H1 (cell line): Measurements from ENCODE around the gene SLC41A1. TPM values are rescaled to one million over a fixed set of nuclear protein-coding genes. Genes with fewer than 3 reads are reported as not detected.

Experiments used
- CTCF ChIA-PET: fragments of 300-600 bp; sonication (Branson Sonifier 250); formaldehyde crosslinking; loops from one replicate; lab custom pipeline; 2021; ENCODE audit not compliant: partially characterized antibody; lab: Charles Lee
- POLR2A ChIA-PET: fragments of 300-600 bp; sonication (Branson Sonifier 250); formaldehyde crosslinking; loops from one replicate; lab custom pipeline; 2021; ENCODE audit warnings: inconsistent platforms; ENCODE audit not compliant: partially characterized antibody; lab: Charles Lee
- DNase-seq, 2 experiments: peaks; one replicate each; pipeline versions ENCODE4 v3.0.0 to v3.0.0-alpha.2; 2010 to 2022; ENCODE audit warnings: low spot score in 2 of 2, low read depth in 1 of 2, mixed read lengths in 1 of 2
- FAIRE-seq: peaks from 2 replicates; lab custom pipeline; 2011; peaks lifted over from hg19 to GRCh38; lab: Jason Lieb, UNC
- H2AFZ ChIP-seq: 2 replicates; pipeline ENCODE4 v1.8.1; 2012; ENCODE audit warnings: low read length, inconsistent platforms
- H2AK5ac ChIP-seq: 2 replicates; pipeline ENCODE4 v1.6.1; 2013; ENCODE audit warnings: low read depth, low read length
- H2BK120ac ChIP-seq: replicated peaks from 2 replicates; pipeline ENCODE3; 2013; ENCODE audit warnings: low read depth, low read length, inconsistent platforms
- H2BK12ac ChIP-seq: 2 replicates; pipeline ENCODE4 v1.6.1; 2013; ENCODE audit warnings: low read depth, low read length
- H2BK15ac ChIP-seq: 2 replicates; pipeline ENCODE4 v1.6.1; 2013; ENCODE audit warnings: low read length
- H2BK20ac ChIP-seq: 2 replicates; pipeline ENCODE4 v1.6.1; 2013; ENCODE audit warnings: low read length
- H2BK5ac ChIP-seq: 2 replicates; pipeline ENCODE4 v1.6.1; 2013; ENCODE audit warnings: low read depth, low read length
- H3K14ac ChIP-seq: 2 replicates; pipeline ENCODE4 v1.6.1; 2013; ENCODE audit warnings: inconsistent platforms; ENCODE audit not compliant: insufficient read length
- H3K18ac ChIP-seq: 2 replicates; pipeline ENCODE4 v1.6.1; 2013; ENCODE audit warnings: low read length; ENCODE audit errors: extremely low read depth
- H3K23ac ChIP-seq: 2 replicates; pipeline ENCODE4 v1.6.1; 2013; ENCODE audit warnings: inconsistent platforms; ENCODE audit not compliant: insufficient read length
- H3K23me2 ChIP-seq: 2 replicates; pipeline ENCODE4 v1.6.1; 2013; ENCODE audit warnings: low read depth, low read length
- H3K27ac ChIP-seq: 2 replicates; pipeline ENCODE4 v1.6.1; 2011; ENCODE audit warnings: low read depth, low read length, inconsistent platforms
- H3K27me3 ChIP-seq, 4 experiments: replicated peaks in 1 of 4; 1 replicate in 1 of 4; 2 replicates in 3 of 4; pipeline versions ENCODE4 v1.6.1 to v1.8.1; 2011 to 2013; ENCODE audit warnings: low read length in 3 of 4, mild to moderate bottlenecking in 3 of 4, inconsistent platforms in 2 of 4, mixed read lengths in 2 of 4, moderate library complexity in 1 of 4; ENCODE audit not compliant: control insufficient read depth in 3 of 4, insufficient read depth in 3 of 4; ENCODE audit errors: extremely low read depth in 1 of 4
- H3K36me3 ChIP-seq, 4 experiments: 2 replicates each; pipeline versions ENCODE4 v1.6.1 to v1.8.1; 2011 to 2013; ENCODE audit warnings: mild to moderate bottlenecking in 4 of 4, low read length in 3 of 4, moderate library complexity in 2 of 4, control low read depth in 1 of 4, inconsistent platforms in 1 of 4; ENCODE audit not compliant: insufficient read depth in 4 of 4, control insufficient read depth in 2 of 4
- H3K4ac ChIP-seq: replicated peaks from 2 replicates; pipeline ENCODE3; 2013; ENCODE audit warnings: low read length, low read depth, mixed read lengths, inconsistent platforms; ENCODE audit not compliant: insufficient read length
- H3K4me1 ChIP-seq, 4 experiments: replicated peaks in 1 of 4; 1 replicate in 1 of 4; 2 replicates in 3 of 4; pipeline versions ENCODE4 v1.6.1 to v1.8.1; 2011 to 2013; ENCODE audit warnings: low read length in 3 of 4, inconsistent platforms in 2 of 4, mixed read lengths in 1 of 4; ENCODE audit not compliant: insufficient read depth in 4 of 4, control insufficient read depth in 3 of 4
- H3K4me2 ChIP-seq, 2 experiments: 2 replicates each; pipeline versions ENCODE4 v1.6.1 to v1.8.1; 2011 to 2013; ENCODE audit warnings: low read depth in 2 of 2, low read length in 2 of 2, control low read depth in 1 of 2, inconsistent platforms in 1 of 2, mild to moderate bottlenecking in 1 of 2; ENCODE audit not compliant: insufficient read depth in 1 of 2
- H3K4me3 ChIP-seq, 4 experiments: fragments of 200-600, 300-600 bp in 1 of 4; sonication (generic), shearing (Covaris generic), sonication (Bioruptor Twin) in 1 of 4; 2 replicates each; pipeline versions ENCODE4 v1.5.1 to v1.8.1; 2011 to 2016; ENCODE audit warnings: low read length in 4 of 4, low read depth in 3 of 4, control low read depth in 2 of 4, inconsistent platforms in 2 of 4, mild to moderate bottlenecking in 2 of 4, mixed read lengths in 1 of 4, moderate library complexity in 1 of 4; ENCODE audit not compliant: insufficient read depth in 2 of 4; ENCODE audit errors: extremely low read depth in 1 of 4
- H3K56ac ChIP-seq: replicated peaks from 2 replicates; pipeline ENCODE3; 2013; ENCODE audit warnings: low read depth, mild to moderate bottlenecking, mixed read lengths, low read length, inconsistent platforms; ENCODE audit not compliant: insufficient read length
- H3K79me1 ChIP-seq: 2 replicates; pipeline ENCODE4 v1.6.1; 2013; ENCODE audit warnings: low read depth, low read length, control low read depth
- H3K79me2 ChIP-seq, 2 experiments: 2 replicates each; pipeline versions ENCODE4 v1.6.1 to v1.8.1; 2012 to 2013; ENCODE audit warnings: low read length in 2 of 2, mild to moderate bottlenecking in 2 of 2, inconsistent platforms in 1 of 2; ENCODE audit not compliant: insufficient read depth in 2 of 2, control insufficient read depth in 1 of 2
- H3K9ac ChIP-seq, 4 experiments: replicated peaks in 1 of 4; 1 replicate in 1 of 4; 2 replicates in 3 of 4; pipeline versions ENCODE4 v1.6.1 to v1.8.1; 2011 to 2013; ENCODE audit warnings: low read depth in 3 of 4, low read length in 3 of 4, control low read depth in 2 of 4, mild to moderate bottlenecking in 2 of 4, moderate library complexity in 2 of 4, inconsistent platforms in 1 of 4; ENCODE audit errors: extremely low read depth in 1 of 4
- H3K9me3 ChIP-seq, 2 experiments: 2 replicates each; pipeline versions ENCODE4 v1.6.1 to v1.8.1; 2012 to 2013; ENCODE audit warnings: mild to moderate bottlenecking in 2 of 2, moderate library complexity in 2 of 2, control low read depth in 1 of 2, inconsistent platforms in 1 of 2, low read depth in 1 of 2, low read length in 1 of 2, mixed read lengths in 1 of 2; ENCODE audit not compliant: insufficient read depth in 2 of 2
- H4K20me1 ChIP-seq, 2 experiments: replicated peaks in 1 of 2; 2 replicates each; pipeline versions ENCODE3 to v1.8.1; 2011 to 2013; ENCODE audit warnings: inconsistent platforms in 2 of 2, low read length in 2 of 2, mild to moderate bottlenecking in 1 of 2; ENCODE audit not compliant: insufficient read depth in 2 of 2, control insufficient read depth in 1 of 2
- H4K5ac ChIP-seq: 2 replicates; pipeline ENCODE4 v1.6.1; 2013; ENCODE audit warnings: low read length, low read depth, mixed read lengths, inconsistent platforms; ENCODE audit not compliant: insufficient read length
- H4K8ac ChIP-seq: 2 replicates; pipeline ENCODE4 v1.8.0; 2013; ENCODE audit warnings: mild to moderate bottlenecking, moderate library complexity, low read length, inconsistent platforms; ENCODE audit not compliant: insufficient read depth; ENCODE audit errors: extremely low read depth
- H4K91ac ChIP-seq: replicated peaks from 2 replicates; pipeline ENCODE3; 2013; ENCODE audit warnings: low read length, mixed read lengths, inconsistent platforms; ENCODE audit not compliant: insufficient read length
- CTBP2 ChIP-seq: IDR thresholded peaks from 2 replicates; pipeline ENCODE4 v1.7.0; 2011; ENCODE audit warnings: borderline replicate concordance, mild to moderate bottlenecking, moderate library complexity, mixed read lengths, low read length; ENCODE audit not compliant: insufficient read depth, insufficient read length
- FOSL1 ChIP-seq: IDR thresholded peaks from 2 replicates; pipeline ENCODE4 v1.6.1; 2011; ENCODE audit warnings: mild to moderate bottlenecking, low read depth, low read length, moderate library complexity; ENCODE audit not compliant: insufficient read depth
- NANOG ChIP-seq: IDR thresholded peaks from 2 replicates; pipeline ENCODE4 v1.6.1; 2011; ENCODE audit warnings: low read length, low read depth, mild to moderate bottlenecking, inconsistent platforms; ENCODE audit not compliant: insufficient read depth, poor library complexity, severe bottlenecking
- PHF8 ChIP-seq: fragments of 200-600 bp; sonication (generic); conservative IDR thresholded peaks from 2 replicates; pipeline ENCODE4 v1.7.1; 2012; ENCODE audit warnings: low read depth, mild to moderate bottlenecking, inconsistent platforms, low read length, moderate library complexity
- POLR2A ChIP-seq, 2 experiments: IDR thresholded peaks; 1 replicate in 1 of 2; 2 replicates in 1 of 2; pipeline ENCODE4 v1.6.1; 2011; ENCODE audit warnings: low read depth in 2 of 2, low read length in 2 of 2, mild to moderate bottlenecking in 2 of 2; ENCODE audit errors: control extremely low read depth in 1 of 2
- POLR2AphosphoS5 ChIP-seq: IDR thresholded peaks from 2 replicates; pipeline ENCODE4 v1.6.1; 2011; ENCODE audit warnings: low read depth, low read length
- RNF2 ChIP-seq: fragments of 200-900, 300-1000 bp; sonication (generic); IDR thresholded peaks from 2 replicates; pipeline ENCODE4 v1.7.1; 2016; ENCODE audit warnings: borderline replicate concordance, low read depth, mild to moderate bottlenecking, antibody characterized with exemption, low read length; ENCODE audit not compliant: poor library complexity, severe bottlenecking; ENCODE audit errors: missing control alignments
- SIN3A ChIP-seq, 2 experiments: IDR thresholded peaks in 1 of 2; conservative IDR thresholded peaks in 1 of 2; 2 replicates each; pipeline ENCODE4 v1.6.1; 2011 to 2012; ENCODE audit warnings: low read length in 2 of 2, improper control_type of control experiment in 1 of 2, low read depth in 1 of 2, mild to moderate bottlenecking in 1 of 2
- SP1 ChIP-seq: IDR thresholded peaks from 2 replicates; pipeline ENCODE4 v1.6.1; 2011; ENCODE audit warnings: low read depth, low read length
- TAF1 ChIP-seq: IDR thresholded peaks from 2 replicates; pipeline ENCODE4 v1.6.1; 2011; ENCODE audit warnings: mild to moderate bottlenecking, low read depth, low read length
- WGBS, 2 experiments: shearing (Covaris generic) in 1 of 2; methylation state at CpG; one replicate each; pipeline versions ENCODE4 v1.1.6 to v1.1.7; 2013 to 2015; ENCODE audit warnings: low lambda C conversion rate in 2 of 2, mixed read lengths in 2 of 2, inconsistent platforms in 1 of 2, low coverage in 1 of 2, missing lambda C conversion rate in 1 of 2; ENCODE audit not compliant: insufficient replicate concordance in 2 of 2, insufficient coverage in 1 of 2, insufficient read length in 1 of 2; ENCODE audit errors: extremely low coverage in 1 of 2, missing lambda C conversion rate in 1 of 2; 5-methylcytosine and 5-hydroxymethylcytosine counted together
- polyA plus RNA-seq, 7 experiments: library from polyadenylated mRNA; depleted of rRNA in 3 of 7; stranded (reverse) in 5 of 7; unstranded in 2 of 7; fragments of >200 nt in 5 of 7; fragments of 200-250 nt in 2 of 7; gene quantifications; 1 replicate in 5 of 7; 2 replicates in 1 of 7; 4 replicates in 1 of 7; pipeline versions ENCODE4 v1.2.1 to v1.2.3, GENCODE V29; 2011 to 2013; ENCODE audit warnings: missing spikeins in 2 of 7, mixed read lengths in 2 of 7
- total RNA-seq: library from RNA; stranded (reverse); fragmentation: NEBNext Ultra II Directional; extraction: Animal tissue kit (Norgen Biotek cat#: 25700); gene quantifications from 2 replicates; pipeline ENCODE4 v1.2.1, GENCODE V29; 2021

Gene SLC41A1
- total and polyA plus RNA-seq, 2 of the 8 experiments (the other 6 are each of a cell fraction or from before 2014, with no cell fraction given): 41.2 to 42.3 TPM

DNA sequence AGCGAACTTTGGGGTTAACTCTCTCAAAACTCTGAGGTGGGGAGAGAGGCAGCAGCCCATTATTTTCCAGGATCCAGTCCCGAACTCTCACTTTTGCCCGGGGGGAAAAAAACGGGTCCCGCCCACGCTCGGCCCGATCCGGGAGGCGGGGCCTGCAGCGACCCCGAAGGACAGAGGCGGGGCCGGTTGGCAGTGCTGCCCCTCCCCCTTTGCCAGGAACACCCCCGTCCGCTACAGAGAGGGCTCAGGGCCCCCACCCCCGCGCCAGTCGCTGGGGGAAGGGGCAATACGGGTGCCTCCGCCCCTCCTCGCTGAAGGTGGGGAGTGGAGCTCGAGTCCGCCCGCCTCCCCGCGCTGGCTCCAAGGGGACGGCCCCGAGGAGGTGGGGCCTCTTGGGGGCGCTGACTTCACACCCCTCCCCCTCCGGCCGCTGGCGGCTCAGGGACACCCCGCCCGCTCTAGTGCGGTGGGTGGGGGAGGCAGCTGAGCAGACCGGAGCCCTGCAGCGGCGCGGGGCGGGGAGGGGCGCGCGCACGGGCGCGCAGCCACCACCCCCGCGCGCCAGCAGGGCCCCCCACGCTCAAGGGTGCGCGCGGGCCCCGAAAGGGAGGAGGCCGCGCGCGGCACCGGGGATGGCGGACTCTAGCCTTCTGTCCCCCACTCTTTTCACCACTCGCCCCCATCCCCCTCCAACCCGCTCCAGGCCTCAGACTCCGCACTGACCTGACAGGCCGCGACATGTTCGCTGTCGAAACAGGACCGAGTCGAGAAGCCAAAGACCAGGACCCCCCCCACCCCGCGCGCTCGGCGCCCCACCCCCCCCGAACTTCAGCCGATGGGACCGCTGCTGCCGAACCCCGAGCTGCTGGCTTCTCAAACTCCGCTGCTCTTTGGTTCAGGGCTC, 63.5 kb downstream of the SLC41A1 start:
- Histone ChIP-seq H2BK5ac (peak overlapping the region; percentile 89), H4K5ac (peak overlapping the region; percentile 90), H3K9ac (peak overlapping the region; percentile 87 to 93 (median 92)), H3K14ac (no peak overlapping the region), H2BK20ac (no peak overlapping the region), H3K27me3 (no peaks in the 10 kb centered on the region), H3K4me2 (peak overlapping the region; percentile 81 to 86), H3K4me3 (peak overlapping the region; percentile 94 to 99 (median 96)), H3K36me3 (peaks cover 0 to 7% (median 0%) of the 10 kb centered on the region in 4 experiments; a peak in 2 of 8 replicates), H2AK5ac (no peak overlapping the region), H2BK15ac (no peak overlapping the region), H3K79me1 (no peaks in the 10 kb centered on the region), H3K79me2 (peaks cover 34 to 48% of the 10 kb centered on the region in 2 experiments), H3K4ac (peak overlapping the region; percentile 72), H3K27ac (peak overlapping the region; percentile 95), H3K56ac (peak overlapping the region; percentile 94), H2AFZ (no peak overlapping the region), H2BK12ac (no peak overlapping the region; the same call in 1 of the 2 replicates), H3K4me1 (peaks cover 0 to 10% (median 4%) of the 10 kb centered on the region in 4 experiments; a peak in 4 of 7 replicates), H3K18ac (peak overlapping the region; percentile 78), H4K20me1 (peaks cover 16 to 29% of the 10 kb centered on the region in 2 experiments), H3K23me2 (peaks cover 5% of the 10 kb centered on the region), H3K9me3 (no peaks in the 10 kb centered on the region), H2BK120ac (no peak overlapping the region), H4K91ac (peak overlapping the region; percentile 94), H3K23ac (no peak overlapping the region), H4K8ac (peak overlapping the region; percentile 96)
- ChIA-PET POLR2A (interaction anchor here (0.8 to 2.1 kb wide), 34 partner anchors 9 to 304 kb away, joined by 3 to 15 read pairs (median 4); partner anchors contain the start of gene RAB29), CTCF (interaction anchor here (1.0 to 1.2 kb wide), 3 partner anchors 61 to 90 kb away, joined by 3 to 4 read pairs (median 3); no protein-coding TSS in a partner anchor)
- DNase-seq (peak; percentile 94 to 95), FAIRE-seq (no peak)
- WGBS, 2 experiments: 1% methylated on average over 14 of the region's 81 CpGs; no CpG with 5 or more reads in 1 of the 2 experiments
- TF ChIP-seq TAF1 (no peak; the same call in 1 of the 2 replicates), SIN3A (conservative IDR thresholded peaks at IDR 0.05 in 1 of 2, IDR thresholded peaks at IDR 0.05 in 1 of 2; ENCODE audit: low read depth in 1 of 2, low read length in 2 of 2) (0 out of 4 replicates have a peak, but pooled peaks have one; percentile 35 to 67), CTBP2 (peak; percentile 36), RNF2 (no peak), POLR2A (IDR thresholded peaks at IDR 0.05; ENCODE audit: control extremely low read depth in 1 of 2, low read depth in 2 of 2, low read length in 2 of 2) (peak; percentile 35 to 90), NANOG (no peak), POLR2AphosphoS5 (peak; percentile 51), FOSL1 (no peak), SP1 (peak; percentile 69), PHF8 (peak; percentile 77; the same call in 1 of the 2 replicates)
